Naive B cell (primary cell): ENCODE measurements around the gene CCDC120. TPM values are rescaled to one million over a fixed set of nuclear protein-coding genes. Genes with fewer than 3 reads are reported as not detected.

Source experiments
- ATAC-seq, 2 donors: fragments of 150-1000 bp; cut with Tn5 transposase; 2 replicates each; pipeline ENCODE4 v1.10.0; 2021; ENCODE audit warnings: low read depth in 2 of 2, mild to moderate bottlenecking in 2 of 2, moderate library complexity in 2 of 2
- DNase-seq: peaks from one replicate; pipeline ENCODE4 v3.0.0; 2022
- H3K27ac Mint-ChIP-seq, 6 donors: one replicate each; pipeline ENCODE4 v1.8.0; 2020 to 2022; ENCODE audit warnings: mild to moderate bottlenecking in 6 of 6, mixed read lengths in 6 of 6, moderate library complexity in 5 of 6, inconsistent platforms in 2 of 6
- H3K27me3 Mint-ChIP-seq, 3 donors: one replicate each; pipeline ENCODE4 v1.8.0; 2021 to 2022; ENCODE audit warnings: mixed read lengths in 3 of 3, mild to moderate bottlenecking in 1 of 3
- H3K36me3 Mint-ChIP-seq, 2 donors: one replicate each; pipeline ENCODE4 v1.8.0; 2020 to 2022; ENCODE audit warnings: mixed read lengths in 2 of 2, inconsistent platforms in 1 of 2, mild to moderate bottlenecking in 1 of 2
- H3K4me1 Mint-ChIP-seq, 3 donors: one replicate each; pipeline ENCODE4 v1.8.0; 2020 to 2022; ENCODE audit warnings: mixed read lengths in 3 of 3, inconsistent platforms in 1 of 3, mild to moderate bottlenecking in 1 of 3, moderate library complexity in 1 of 3
- H3K4me3 Mint-ChIP-seq, 8 donors: one replicate each; pipeline ENCODE4 v1.8.0; 2020 to 2022; ENCODE audit warnings: mild to moderate bottlenecking in 8 of 8, mixed read lengths in 8 of 8, moderate library complexity in 8 of 8, inconsistent platforms in 2 of 8
- H3K9me3 Mint-ChIP-seq, 7 donors: one replicate each; pipeline ENCODE4 v1.8.0; 2020 to 2022; ENCODE audit warnings: mixed read lengths in 7 of 7, mild to moderate bottlenecking in 5 of 7, inconsistent platforms in 2 of 7, moderate library complexity in 1 of 7
- polyA plus RNA-seq, 6 donors: library from polyadenylated mRNA; unstranded; fragments of 300-500 nt; fragmentation: Illumina TruSeq; gene quantifications; one replicate each; pipeline ENCODE4 v1.2.3, GENCODE V29; 2021; ENCODE audit warnings: low read depth in 6 of 6

CCDC120 gene
- polyA plus RNA-seq, 6 donors from 2014 or later: 0.62 to 1.7 (median 0.79) TPM; not detected in 1

DNA sequence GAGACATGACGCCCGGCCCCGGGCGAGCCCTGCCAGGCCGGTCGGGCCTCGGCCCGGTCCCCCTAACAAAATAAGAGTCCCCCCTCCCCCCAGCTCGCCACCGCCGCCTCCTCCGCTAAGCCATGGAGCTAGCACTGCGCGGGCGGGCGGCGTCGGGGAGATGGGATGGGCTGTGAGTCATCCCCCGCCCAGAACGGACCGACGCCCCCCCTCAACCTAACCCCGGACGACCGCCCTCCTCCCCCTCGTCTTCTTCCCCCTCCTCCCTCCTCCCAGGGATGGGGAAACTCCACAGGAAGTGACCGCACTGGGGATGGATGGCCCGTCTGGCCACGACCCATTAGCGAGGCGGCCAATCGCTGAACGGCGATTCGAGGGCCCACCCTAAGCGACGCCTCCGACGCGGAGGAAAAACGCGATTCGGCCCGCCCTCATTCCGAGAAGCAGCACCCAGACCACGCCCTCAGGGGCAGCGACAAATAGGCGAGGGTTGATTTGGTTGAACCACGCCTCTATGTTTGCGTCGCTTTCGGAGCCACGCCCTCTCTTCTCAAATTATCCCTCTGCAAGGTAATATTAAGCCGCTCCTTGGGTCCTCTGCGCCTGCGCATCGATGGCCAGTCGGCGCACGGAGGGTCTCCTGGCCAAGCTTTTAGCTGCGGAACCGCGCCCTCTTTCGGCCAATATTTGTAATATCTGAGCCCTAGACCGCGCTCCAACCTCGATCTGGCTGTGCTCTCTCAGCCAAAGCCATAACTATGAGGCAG, 15.4 kb upstream of the CCDC120 start, which contains the start of gene TFE3:
Gene TFE3, minus strand, starts transcription at position 138 of the 767 bp plus-strand sequence. Its CDS starts 131 bp downstream, at position 7.
- peak within 1 kb of the TSS; percentile 83 to 94 (median 88) for H3K4me3 Mint-ChIP-seq
- peaks cover 0 to 6% (median 0%) of the 10 kb centered on the region in 7 donors for H3K9me3 Mint-ChIP-seq
- DNase-seq (peak; percentile 94), ATAC-seq (peak; percentile 85 to 86)
- no peaks in the 10 kb centered on the region for H3K27me3 Mint-ChIP-seq
- H3K4me1 Mint-ChIP-seq: peaks cover 20 to 41% (median 40%) of the 10 kb centered on the region in 3 donors
- H3K27ac Mint-ChIP-seq: peak within 1 kb of the TSS; percentile 92 to 98 (median 96)
- peaks cover 0 to 5% of the 10 kb centered on the region in 2 donors for H3K36me3 Mint-ChIP-seq

DNA sequence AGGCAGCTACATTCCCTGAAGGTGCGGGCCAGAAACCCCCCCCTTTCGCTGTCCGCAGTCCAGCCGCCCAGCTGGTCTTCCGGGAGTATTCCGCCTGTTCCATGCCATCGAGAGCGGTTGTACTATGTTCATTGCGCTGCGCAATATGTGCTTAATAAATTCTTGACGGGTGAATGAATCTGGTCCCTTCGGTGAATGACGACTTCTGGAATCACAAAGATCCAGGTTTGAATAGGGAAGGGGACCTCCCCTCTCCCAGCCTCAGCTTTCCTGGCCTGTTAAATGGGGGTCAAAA, 14.9 kb upstream of the CCDC120 start:
- Mint-ChIP-seq H3K4me1 (peaks cover 20 to 41% (median 37%) of the 10 kb centered on the region in 3 donors), H3K36me3 (peaks cover 0 to under 1% of the 10 kb centered on the region in 2 donors), H3K9me3 (peaks cover 0 to 5% (median 0%) of the 10 kb centered on the region in 7 donors), H3K27me3 (no peaks in the 10 kb centered on the region), H3K27ac (peak overlapping the region; percentile 88 to 98 (median 94)), H3K4me3 (peak overlapping the region; percentile 35 to 89 (median 76))
- DNase-seq (no peak), ATAC-seq (no peak)

GRCh38 chrX:49053223-49054072, 5.4 kb upstream of the CCDC120 start:
- Mint-ChIP-seq H3K27ac (peak overlapping the region; percentile 70 to 97 (median 90)), H3K4me1 (peaks cover 17 to 27% (median 23%) of the 10 kb centered on the region in 3 donors), H3K27me3 (no peaks in the 10 kb centered on the region), H3K4me3 (peak overlapping the region; percentile 77 to 93 (median 86)), H3K9me3 (peaks cover 0 to 14% (median 0%) of the 10 kb centered on the region in 7 donors), H3K36me3 (no peaks in the 10 kb centered on the region)
- ATAC-seq (peak; percentile 78 to 81), DNase-seq (peak; percentile 26)

- no peaks in the 10 kb centered on the region for H3K27me3 Mint-ChIP-seq
- DNase-seq (no peak), ATAC-seq (no peak)
- no peaks in the 10 kb centered on the region for H3K36me3 Mint-ChIP-seq
- H3K9me3 Mint-ChIP-seq: peaks cover 0 to 14% (median 0%) of the 10 kb centered on the region in 7 donors
- H3K4me3 Mint-ChIP-seq: peak overlapping the region; percentile 76 to 93 (median 86)
- H3K4me1 Mint-ChIP-seq: peaks cover 17 to 27% (median 23%) of the 10 kb centered on the region in 3 donors
- peak overlapping the region; percentile 81 to 97 (median 90) for H3K27ac Mint-ChIP-seq
Observed at GRCh38 chrX:49054073-49054762, 4.6 kb upstream of the CCDC120 start.

DNA sequence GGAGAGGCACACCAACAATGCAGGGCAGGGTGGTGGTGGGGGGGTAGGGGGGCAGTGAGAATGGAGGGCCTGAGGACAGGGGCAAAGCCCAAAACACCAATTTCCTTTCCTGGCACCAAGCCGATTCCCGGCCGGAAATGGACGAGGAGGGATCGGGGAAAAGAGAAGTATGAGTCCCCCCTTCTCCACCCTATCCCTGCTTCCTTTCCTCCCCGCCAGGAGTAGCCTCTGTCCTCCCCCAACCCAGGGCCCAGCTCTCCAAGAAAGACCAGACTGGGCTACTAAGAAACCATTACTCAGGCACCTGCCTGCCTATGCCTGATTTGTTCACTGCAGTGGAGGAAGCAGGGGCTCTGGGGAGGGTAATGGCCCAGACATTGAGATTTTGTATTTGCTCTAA, 402 bp downstream of the CCDC120 start:
- ATAC-seq (no peak), DNase-seq (no peak)
- H3K4me1 Mint-ChIP-seq: peaks cover 8 to 14% (median 12%) of the 10 kb centered on the region in 3 donors
- no peak overlapping the region for H3K27ac Mint-ChIP-seq
- H3K36me3 Mint-ChIP-seq: no peaks in the 10 kb centered on the region
- no peaks in the 10 kb centered on the region for H3K27me3 Mint-ChIP-seq
- H3K9me3 Mint-ChIP-seq: peaks cover 0 to 3% (median 0%) of the 10 kb centered on the region in 7 donors
- no peak overlapping the region for H3K4me3 Mint-ChIP-seq

- peaks cover 3 to 9% (median 7%) of the 10 kb centered on the region in 3 donors for H3K4me1 Mint-ChIP-seq
- peak overlapping the region in 1 of 6 donors; percentile 58 for H3K27ac Mint-ChIP-seq
- H3K27me3 Mint-ChIP-seq: no peaks in the 10 kb centered on the region
- H3K9me3 Mint-ChIP-seq: peaks cover 0 to 3% (median 0%) of the 10 kb centered on the region in 7 donors
- DNase-seq (no peak), ATAC-seq (no peak)
- H3K4me3 Mint-ChIP-seq: no peak overlapping the region
- no peaks in the 10 kb centered on the region for H3K36me3 Mint-ChIP-seq
Observed at GRCh38 chrX:49059681-49060085, 884 bp downstream of the CCDC120 start.

- no peak overlapping the region for H3K4me3 Mint-ChIP-seq
Observed at GRCh38 chrX:49060914-49061313, 2.1 kb downstream of the CCDC120 start.

GRCh38 chrX:49061490-49061889, 2.7 kb downstream of the CCDC120 start:
- Mint-ChIP-seq H3K27ac (peak overlapping the region in 1 of 6 donors; percentile 58), H3K27me3 (no peaks in the 10 kb centered on the region), H3K36me3 (no peaks in the 10 kb centered on the region), H3K9me3 (no peaks in the 10 kb centered on the region), H3K4me3 (no peak overlapping the region), H3K4me1 (peaks cover 0 to 3% (median 0%) of the 10 kb centered on the region in 3 donors)
- ATAC-seq (no peak), DNase-seq (no peak)

More at GRCh38 chrX:49060914-49061313, 2.1 kb downstream of the CCDC120 start:
- DNase-seq: no peak
- Mint-ChIP-seq H3K27ac (peak overlapping the region in 1 of 6 donors; percentile 58), H3K27me3 (no peaks in the 10 kb centered on the region), H3K4me1 (peaks cover 0 to 3% (median 0%) of the 10 kb centered on the region in 3 donors), H3K9me3 (no peaks in the 10 kb centered on the region), H3K36me3 (no peaks in the 10 kb centered on the region)
- ATAC-seq: no peak

- Mint-ChIP-seq H3K4me1 (peaks cover 0 to 3% (median 0%) of the 10 kb centered on the region in 3 donors), H3K36me3 (no peaks in the 10 kb centered on the region), H3K4me3 (no peak overlapping the region), H3K9me3 (peaks cover 0 to 1% (median 0%) of the 10 kb centered on the region in 7 donors), H3K27me3 (no peaks in the 10 kb centered on the region), H3K27ac (peak overlapping the region in 1 of 6 donors; percentile 88)
- no peak for ATAC-seq
- no peak for DNase-seq
Observed at GRCh38 chrX:49061916-49062315, 3.1 kb downstream of the CCDC120 start.

- Mint-ChIP-seq H3K4me3 (no peak overlapping the region), H3K36me3 (no peaks in the 10 kb centered on the region), H3K4me1 (no peaks in the 10 kb centered on the region), H3K27ac (no peak overlapping the region), H3K27me3 (no peaks in the 10 kb centered on the region), H3K9me3 (peaks cover 0 to 1% (median 0%) of the 10 kb centered on the region in 7 donors)
- DNase-seq (no peak), ATAC-seq (no peak)
Observed at GRCh38 chrX:49063715-49064114, 4.9 kb downstream of the CCDC120 start.

DNA sequence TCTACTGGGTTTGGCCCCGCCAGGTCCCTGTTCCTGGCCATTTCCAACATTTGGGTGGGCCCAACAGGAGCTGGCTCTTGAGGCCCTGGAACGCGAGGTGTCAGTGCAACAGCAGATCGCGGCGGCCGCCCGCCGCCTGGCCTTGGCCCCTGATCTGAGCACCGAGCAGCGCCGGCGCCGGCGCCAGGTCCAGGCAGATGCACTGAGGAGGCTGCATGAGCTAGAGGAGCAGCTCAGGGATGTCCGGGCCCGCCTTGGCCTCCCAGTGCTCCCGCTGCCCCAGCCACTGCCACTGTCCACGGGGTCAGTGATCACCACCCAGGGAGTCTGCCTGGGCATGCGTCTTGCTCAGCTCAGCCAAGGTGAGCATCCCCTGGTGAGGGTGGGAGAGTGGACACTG, 5.5 kb downstream of the CCDC120 start:
- H3K9me3 Mint-ChIP-seq: peaks cover 0 to 1% (median 0%) of the 10 kb centered on the region in 7 donors
- no peaks in the 10 kb centered on the region for H3K36me3 Mint-ChIP-seq
- no peaks in the 10 kb centered on the region for H3K4me1 Mint-ChIP-seq
- ATAC-seq (no peak), DNase-seq (no peak)
- H3K27me3 Mint-ChIP-seq: no peaks in the 10 kb centered on the region
- peak overlapping the region in 1 of 6 donors; percentile 83 for H3K27ac Mint-ChIP-seq
- H3K4me3 Mint-ChIP-seq: no peak overlapping the region

DNA sequence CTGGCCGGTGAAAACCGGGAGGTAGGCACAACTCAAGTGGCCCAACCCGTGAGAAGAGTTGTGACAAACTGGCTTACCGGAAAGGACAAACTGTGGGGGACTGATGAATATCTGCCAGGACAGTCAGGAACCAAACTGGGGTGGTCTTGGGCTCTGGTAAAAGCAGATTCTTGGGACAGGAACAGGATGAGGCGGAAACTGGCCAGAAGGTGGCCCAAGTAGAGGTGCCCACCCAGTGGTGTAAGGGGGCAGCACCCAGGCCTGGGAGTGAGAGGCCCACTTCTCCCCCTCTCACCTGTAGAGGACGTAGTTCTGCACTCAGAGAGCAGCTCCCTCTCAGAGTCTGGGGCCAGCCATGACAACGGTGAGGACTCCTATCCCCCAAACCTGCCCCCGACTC, 5.9 kb downstream of the CCDC120 start:
- H3K4me3 Mint-ChIP-seq: no peak overlapping the region
- no peaks in the 10 kb centered on the region for H3K4me1 Mint-ChIP-seq
- H3K27me3 Mint-ChIP-seq: no peaks in the 10 kb centered on the region
- H3K36me3 Mint-ChIP-seq: no peaks in the 10 kb centered on the region
- ATAC-seq (no peak), DNase-seq (no peak)
- H3K27ac Mint-ChIP-seq: peak overlapping the region in 1 of 6 donors; percentile 83
- peaks cover 0 to 1% (median 0%) of the 10 kb centered on the region in 7 donors for H3K9me3 Mint-ChIP-seq

DNA sequence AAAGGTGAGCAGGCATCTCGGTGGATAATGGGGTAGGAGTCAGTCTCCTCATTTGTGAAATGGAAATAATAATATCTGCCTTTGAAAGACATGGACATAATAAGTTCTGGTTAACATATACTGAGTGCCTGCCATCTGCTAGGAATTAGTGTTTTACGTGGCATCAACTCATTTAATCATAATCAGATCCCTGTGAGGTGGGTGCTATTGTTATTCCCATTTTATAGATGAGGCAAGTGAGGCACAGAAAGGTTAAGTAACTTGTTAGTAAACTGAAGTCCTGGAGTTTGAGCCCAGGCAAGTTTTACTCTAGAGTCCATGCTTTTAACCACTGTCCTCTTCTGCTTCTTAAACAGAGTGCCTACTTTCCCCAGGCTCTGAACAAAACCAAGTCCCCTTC, 7.5 kb downstream of the CCDC120 start:
- Mint-ChIP-seq H3K27me3 (no peaks in the 10 kb centered on the region), H3K4me3 (no peak overlapping the region), H3K27ac (no peak overlapping the region), H3K4me1 (peaks cover 0 to 4% (median 0%) of the 10 kb centered on the region in 3 donors), H3K9me3 (peaks cover 0 to 1% (median 0%) of the 10 kb centered on the region in 7 donors), H3K36me3 (no peaks in the 10 kb centered on the region)
- ATAC-seq: no peak
- DNase-seq: no peak
